ENCODE results near the gene RPS21.

DNA sequence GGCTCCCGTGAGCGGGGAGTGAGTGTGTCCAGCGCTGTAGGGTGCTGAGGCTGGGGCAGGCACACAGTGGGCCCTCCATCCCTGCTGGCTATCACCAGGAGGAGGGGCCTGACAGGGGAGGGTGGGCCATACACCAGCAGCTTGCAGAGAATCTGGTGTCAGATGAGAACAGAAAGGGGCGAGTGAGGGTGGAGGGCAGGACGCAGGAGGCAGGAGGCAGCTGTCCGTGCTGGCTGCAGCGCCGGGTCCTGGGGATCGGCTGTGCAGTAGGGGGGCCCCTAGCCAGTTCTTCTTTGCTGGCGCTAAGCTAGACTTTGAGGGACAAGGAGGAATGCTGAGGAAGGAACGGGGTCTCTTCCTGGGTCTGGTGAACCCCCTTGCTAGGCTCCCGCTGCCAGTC lies 21.7 kb downstream of the RPS21 start:
- TF ChIP-seq, protein P1, sequence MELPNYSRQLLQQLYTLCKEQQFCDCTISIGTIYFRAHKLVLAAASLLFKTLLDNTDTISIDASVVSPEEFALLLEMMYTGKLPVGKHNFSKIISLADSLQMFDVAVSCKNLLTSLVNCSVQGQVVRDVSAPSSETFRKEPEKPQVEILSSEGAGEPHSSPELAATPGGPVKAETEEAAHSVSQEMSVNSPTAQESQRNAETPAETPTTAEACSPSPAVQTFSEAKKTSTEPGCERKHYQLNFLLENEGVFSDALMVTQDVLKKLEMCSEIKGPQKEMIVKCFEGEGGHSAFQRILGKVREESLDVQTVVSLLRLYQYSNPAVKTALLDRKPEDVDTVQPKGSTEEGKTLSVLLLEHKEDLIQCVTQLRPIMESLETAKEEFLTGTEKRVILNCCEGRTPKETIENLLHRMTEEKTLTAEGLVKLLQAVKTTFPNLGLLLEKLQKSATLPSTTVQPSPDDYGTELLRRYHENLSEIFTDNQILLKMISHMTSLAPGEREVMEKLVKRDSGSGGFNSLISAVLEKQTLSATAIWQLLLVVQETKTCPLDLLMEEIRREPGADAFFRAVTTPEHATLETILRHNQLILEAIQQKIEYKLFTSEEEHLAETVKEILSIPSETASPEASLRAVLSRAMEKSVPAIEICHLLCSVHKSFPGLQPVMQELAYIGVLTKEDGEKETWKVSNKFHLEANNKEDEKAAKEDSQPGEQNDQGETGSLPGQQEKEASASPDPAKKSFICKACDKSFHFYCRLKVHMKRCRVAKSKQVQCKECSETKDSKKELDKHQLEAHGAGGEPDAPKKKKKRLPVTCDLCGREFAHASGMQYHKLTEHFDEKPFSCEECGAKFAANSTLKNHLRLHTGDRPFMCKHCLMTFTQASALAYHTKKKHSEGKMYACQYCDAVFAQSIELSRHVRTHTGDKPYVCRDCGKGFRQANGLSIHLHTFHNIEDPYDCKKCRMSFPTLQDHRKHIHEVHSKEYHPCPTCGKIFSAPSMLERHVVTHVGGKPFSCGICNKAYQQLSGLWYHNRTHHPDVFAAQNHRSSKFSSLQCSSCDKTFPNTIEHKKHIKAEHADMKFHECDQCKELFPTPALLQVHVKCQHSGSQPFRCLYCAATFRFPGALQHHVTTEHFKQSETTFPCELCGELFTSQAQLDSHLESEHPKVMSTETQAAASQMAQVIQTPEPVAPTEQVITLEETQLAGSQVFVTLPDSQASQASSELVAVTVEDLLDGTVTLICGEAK (IDR thresholded peaks at IDR 0.05) = no peak
- TF ChIP-seq, protein P1 (CRISPR knock-in tag; IDR thresholded peaks at IDR 0.05) = no peak
- TF ChIP-seq NFYB (CRISPR knock-in tag; IDR thresholded peaks at IDR 0.05) = no peak
- no peak for TF ChIP-seq NFKB2 (CRISPR knock-in tag; IDR thresholded peaks at IDR 0.05; ENCODE audit: borderline replicate concordance)
- TF ChIP-seq, protein P2, sequence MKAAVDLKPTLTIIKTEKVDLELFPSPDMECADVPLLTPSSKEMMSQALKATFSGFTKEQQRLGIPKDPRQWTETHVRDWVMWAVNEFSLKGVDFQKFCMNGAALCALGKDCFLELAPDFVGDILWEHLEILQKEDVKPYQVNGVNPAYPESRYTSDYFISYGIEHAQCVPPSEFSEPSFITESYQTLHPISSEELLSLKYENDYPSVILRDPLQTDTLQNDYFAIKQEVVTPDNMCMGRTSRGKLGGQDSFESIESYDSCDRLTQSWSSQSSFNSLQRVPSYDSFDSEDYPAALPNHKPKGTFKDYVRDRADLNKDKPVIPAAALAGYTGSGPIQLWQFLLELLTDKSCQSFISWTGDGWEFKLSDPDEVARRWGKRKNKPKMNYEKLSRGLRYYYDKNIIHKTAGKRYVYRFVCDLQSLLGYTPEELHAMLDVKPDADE (CRISPR knock-in tag; IDR thresholded peaks at IDR 0.05) = no peak
- TF ChIP-seq, protein P3, sequence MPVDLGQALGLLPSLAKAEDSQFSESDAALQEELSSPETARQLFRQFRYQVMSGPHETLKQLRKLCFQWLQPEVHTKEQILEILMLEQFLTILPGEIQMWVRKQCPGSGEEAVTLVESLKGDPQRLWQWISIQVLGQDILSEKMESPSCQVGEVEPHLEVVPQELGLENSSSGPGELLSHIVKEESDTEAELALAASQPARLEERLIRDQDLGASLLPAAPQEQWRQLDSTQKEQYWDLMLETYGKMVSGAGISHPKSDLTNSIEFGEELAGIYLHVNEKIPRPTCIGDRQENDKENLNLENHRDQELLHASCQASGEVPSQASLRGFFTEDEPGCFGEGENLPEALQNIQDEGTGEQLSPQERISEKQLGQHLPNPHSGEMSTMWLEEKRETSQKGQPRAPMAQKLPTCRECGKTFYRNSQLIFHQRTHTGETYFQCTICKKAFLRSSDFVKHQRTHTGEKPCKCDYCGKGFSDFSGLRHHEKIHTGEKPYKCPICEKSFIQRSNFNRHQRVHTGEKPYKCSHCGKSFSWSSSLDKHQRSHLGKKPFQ (CRISPR knock-in tag; IDR thresholded peaks at IDR 0.05; ENCODE audit: insufficient replicate concordance) = no peak
- TF ChIP-seq, protein P4, sequence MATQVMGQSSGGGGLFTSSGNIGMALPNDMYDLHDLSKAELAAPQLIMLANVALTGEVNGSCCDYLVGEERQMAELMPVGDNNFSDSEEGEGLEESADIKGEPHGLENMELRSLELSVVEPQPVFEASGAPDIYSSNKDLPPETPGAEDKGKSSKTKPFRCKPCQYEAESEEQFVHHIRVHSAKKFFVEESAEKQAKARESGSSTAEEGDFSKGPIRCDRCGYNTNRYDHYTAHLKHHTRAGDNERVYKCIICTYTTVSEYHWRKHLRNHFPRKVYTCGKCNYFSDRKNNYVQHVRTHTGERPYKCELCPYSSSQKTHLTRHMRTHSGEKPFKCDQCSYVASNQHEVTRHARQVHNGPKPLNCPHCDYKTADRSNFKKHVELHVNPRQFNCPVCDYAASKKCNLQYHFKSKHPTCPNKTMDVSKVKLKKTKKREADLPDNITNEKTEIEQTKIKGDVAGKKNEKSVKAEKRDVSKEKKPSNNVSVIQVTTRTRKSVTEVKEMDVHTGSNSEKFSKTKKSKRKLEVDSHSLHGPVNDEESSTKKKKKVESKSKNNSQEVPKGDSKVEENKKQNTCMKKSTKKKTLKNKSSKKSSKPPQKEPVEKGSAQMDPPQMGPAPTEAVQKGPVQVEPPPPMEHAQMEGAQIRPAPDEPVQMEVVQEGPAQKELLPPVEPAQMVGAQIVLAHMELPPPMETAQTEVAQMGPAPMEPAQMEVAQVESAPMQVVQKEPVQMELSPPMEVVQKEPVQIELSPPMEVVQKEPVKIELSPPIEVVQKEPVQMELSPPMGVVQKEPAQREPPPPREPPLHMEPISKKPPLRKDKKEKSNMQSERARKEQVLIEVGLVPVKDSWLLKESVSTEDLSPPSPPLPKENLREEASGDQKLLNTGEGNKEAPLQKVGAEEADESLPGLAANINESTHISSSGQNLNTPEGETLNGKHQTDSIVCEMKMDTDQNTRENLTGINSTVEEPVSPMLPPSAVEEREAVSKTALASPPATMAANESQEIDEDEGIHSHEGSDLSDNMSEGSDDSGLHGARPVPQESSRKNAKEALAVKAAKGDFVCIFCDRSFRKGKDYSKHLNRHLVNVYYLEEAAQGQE (IDR thresholded peaks at IDR 0.05; ENCODE audit: borderline replicate concordance in 1 of 2, low read depth in 1 of 2, low read length in 2 of 2) = no peak
- no peak for TF ChIP-seq ZZZ3 (CRISPR knock-in tag; IDR thresholded peaks at IDR 0.05; ENCODE audit: borderline replicate concordance)
- TF ChIP-seq ELF4 (CRISPR knock-in tag; IDR thresholded peaks at IDR 0.05; ENCODE audit: borderline replicate concordance) = no peak
- TF ChIP-seq YY1 (IDR thresholded peaks at IDR 0.05; ENCODE audit: insufficient read depth, insufficient replicate concordance, low read depth, low read length) = no peak
- no peak for TF ChIP-seq ZNF24 (IDR thresholded peaks at IDR 0.05)
- TF ChIP-seq NFE2L2 (IDR thresholded peaks at IDR 0.05; ENCODE audit: low read length) = no peak
- no peak for TF ChIP-seq POLR2A (IDR thresholded peaks at IDR 0.05; ENCODE audit: insufficient read depth in 1 of 2, low read depth in 2 of 2, low read length in 2 of 2)
- no peak; the same call in 1 of the 2 replicates for TF ChIP-seq ZNF768 (CRISPR knock-in tag; IDR thresholded peaks at IDR 0.05)

Data from HepG2 (cell line).